ENCODE data around the gene GLP2R. TPM values are rescaled to one million over a fixed set of nuclear protein-coding genes. Genes with fewer than 3 reads are reported as not detected.
A peak's percentile ranks its signal among the peaks of the same experiment; 100 is the strongest.

GLP2R gene
- total and polyA plus RNA-seq, 12 donors = 0.09 to 0.41 (median 0.19) TPM; not detected in 2

DNA sequence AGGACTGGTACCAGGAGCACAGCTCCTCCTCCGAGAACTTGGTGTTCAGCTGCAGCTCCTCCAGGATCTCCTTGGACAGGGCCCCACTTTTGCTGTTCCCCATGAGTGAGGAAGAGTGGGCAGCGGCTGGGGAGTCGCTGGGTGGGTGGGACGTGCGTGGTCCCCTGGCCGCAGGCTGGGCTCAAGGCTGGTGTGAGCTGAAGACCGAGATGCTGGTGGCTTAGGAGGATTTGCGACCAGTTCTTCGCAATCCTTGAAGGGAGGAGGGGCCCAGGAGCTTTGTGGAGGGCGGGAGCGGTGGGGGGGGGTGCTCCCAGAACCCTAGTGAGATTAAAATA, 79.3 kb downstream of the GLP2R start, which contains the start of gene RCVRN:
TSS of gene RCVRN (minus strand) at position 194 of the 338 bp plus-strand sequence. CDS start at position 103, 91 bp downstream.
- DNase-seq (no peak), ATAC-seq (no peak)
- Histone ChIP-seq H3K9me3 (no peaks in the 10 kb centered on the region), H3K27ac (no peak within 1 kb of the TSS), H3K4me1 (peaks cover 0 to 5% (median 0%) of the 10 kb centered on the region in 9 donors), H3K4me3 (no peak within 1 kb of the TSS), H3K27me3 (peaks cover 0 to 30% (median 0%) of the 10 kb centered on the region in 7 donors), H3K36me3 (no peaks in the 10 kb centered on the region)
- TF ChIP-seq, protein P1, sequence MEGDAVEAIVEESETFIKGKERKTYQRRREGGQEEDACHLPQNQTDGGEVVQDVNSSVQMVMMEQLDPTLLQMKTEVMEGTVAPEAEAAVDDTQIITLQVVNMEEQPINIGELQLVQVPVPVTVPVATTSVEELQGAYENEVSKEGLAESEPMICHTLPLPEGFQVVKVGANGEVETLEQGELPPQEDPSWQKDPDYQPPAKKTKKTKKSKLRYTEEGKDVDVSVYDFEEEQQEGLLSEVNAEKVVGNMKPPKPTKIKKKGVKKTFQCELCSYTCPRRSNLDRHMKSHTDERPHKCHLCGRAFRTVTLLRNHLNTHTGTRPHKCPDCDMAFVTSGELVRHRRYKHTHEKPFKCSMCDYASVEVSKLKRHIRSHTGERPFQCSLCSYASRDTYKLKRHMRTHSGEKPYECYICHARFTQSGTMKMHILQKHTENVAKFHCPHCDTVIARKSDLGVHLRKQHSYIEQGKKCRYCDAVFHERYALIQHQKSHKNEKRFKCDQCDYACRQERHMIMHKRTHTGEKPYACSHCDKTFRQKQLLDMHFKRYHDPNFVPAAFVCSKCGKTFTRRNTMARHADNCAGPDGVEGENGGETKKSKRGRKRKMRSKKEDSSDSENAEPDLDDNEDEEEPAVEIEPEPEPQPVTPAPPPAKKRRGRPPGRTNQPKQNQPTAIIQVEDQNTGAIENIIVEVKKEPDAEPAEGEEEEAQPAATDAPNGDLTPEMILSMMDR (IDR thresholded peaks at IDR 0.05) = no peak
- 91 to 95% methylated on average over 10 to 11 of the region's 11 CpGs for WGBS, 2 donors
- intact Hi-C loops (cut with DNase I) = no loop called here

DNA sequence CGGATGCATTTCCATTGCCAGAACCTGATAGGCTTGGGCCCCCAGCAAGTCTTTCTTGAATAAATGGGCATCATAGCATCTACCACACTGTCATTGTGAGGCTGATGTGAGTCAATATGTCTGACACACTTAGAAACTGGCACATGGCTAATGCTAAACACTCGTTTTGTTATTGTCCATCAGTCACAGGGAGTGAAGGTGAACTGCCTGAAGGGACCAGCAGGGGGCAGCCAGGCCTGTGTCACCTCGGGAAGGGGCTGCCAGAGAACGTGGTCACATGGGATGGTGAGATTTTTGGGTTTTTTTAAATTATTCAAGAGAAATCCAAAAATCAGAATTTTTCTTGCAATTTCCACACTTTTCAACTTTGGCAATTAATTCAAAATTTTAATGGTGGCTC, 80.2 kb downstream of the GLP2R start:
- TF ChIP-seq, protein P1 (IDR thresholded peaks at IDR 0.05) = peak; percentile 34 to 68 (median 54)
- Histone ChIP-seq H3K4me3 (no peak overlapping the region), H3K27me3 (peaks cover 0 to 30% (median 0%) of the 10 kb centered on the region in 7 donors), H3K9me3 (no peaks in the 10 kb centered on the region), H3K4me1 (no peaks in the 10 kb centered on the region), H3K27ac (no peak overlapping the region), H3K36me3 (no peaks in the 10 kb centered on the region)
- intact Hi-C loops (cut with DNase I) = no loop called here
- DNase-seq (peak in 1 of 2 donors; percentile 51), ATAC-seq (peak in 2 of 8 donors; percentile 28 to 40)
- WGBS, 2 donors = 8 to 12% methylated on average over 4 of the region's 4 CpGs

GRCh38 chr17:9906616-9907015, 80.9 kb downstream of the GLP2R start:
- intact Hi-C loops (cut with DNase I) = no loop called here
- H3K4me3 ChIP-seq = no peak overlapping the region

GRCh38 chr17:9907131-9907530, 81.4 kb downstream of the GLP2R start:
- Histone ChIP-seq H3K36me3 (no peaks in the 10 kb centered on the region), H3K27me3 (peaks cover 0 to 30% (median 0%) of the 10 kb centered on the region in 7 donors), H3K4me3 (no peak overlapping the region), H3K27ac (no peak overlapping the region), H3K4me1 (no peaks in the 10 kb centered on the region), H3K9me3 (no peaks in the 10 kb centered on the region)
- no peak for ATAC-seq
- intact Hi-C loops (cut with DNase I) = no loop called here
- DNase-seq = no peak
- TF ChIP-seq, protein P1 (IDR thresholded peaks at IDR 0.05) = no peak
- WGBS, 2 donors = 86 to 92% methylated on average over 7 of the region's 7 CpGs

More at GRCh38 chr17:9906616-9907015, 80.9 kb downstream of the GLP2R start:
- no peaks in the 10 kb centered on the region for H3K4me1 ChIP-seq
- TF ChIP-seq, protein P1 (IDR thresholded peaks at IDR 0.05) = no peak
- no peaks in the 10 kb centered on the region for H3K9me3 ChIP-seq
- H3K27ac ChIP-seq = no peak overlapping the region
- H3K36me3 ChIP-seq = no peaks in the 10 kb centered on the region
- no peak for ATAC-seq
- DNase-seq = no peak
- H3K27me3 ChIP-seq = peaks cover 0 to 30% (median 0%) of the 10 kb centered on the region in 7 donors
- 78 to 82% methylated on average over 14 of the region's 14 CpGs for WGBS, 2 donors

All from heart right ventricle (tissue), 16 donors.